ENCODE data around the gene NEU1. TPM values are rescaled to one million over a fixed set of nuclear protein-coding genes. Genes with fewer than 3 reads are reported as not detected.
"Not testable (repeated sequence)": the region's sequence is repeated elsewhere in the genome, so short reads cannot be mapped to it uniquely, and the experiment has no call there.

Gene NEU1
- total RNA-seq, 1 donor from 2014 or later = 78.1 TPM

GRCh38 chr6:31871046-31871659 is 8.5 kb upstream of the NEU1 start:
- no peak for DNase-seq

- no peak for DNase-seq
Observed at GRCh38 chr6:31870385-31870921, 7.8 kb upstream of the NEU1 start.

DNA sequence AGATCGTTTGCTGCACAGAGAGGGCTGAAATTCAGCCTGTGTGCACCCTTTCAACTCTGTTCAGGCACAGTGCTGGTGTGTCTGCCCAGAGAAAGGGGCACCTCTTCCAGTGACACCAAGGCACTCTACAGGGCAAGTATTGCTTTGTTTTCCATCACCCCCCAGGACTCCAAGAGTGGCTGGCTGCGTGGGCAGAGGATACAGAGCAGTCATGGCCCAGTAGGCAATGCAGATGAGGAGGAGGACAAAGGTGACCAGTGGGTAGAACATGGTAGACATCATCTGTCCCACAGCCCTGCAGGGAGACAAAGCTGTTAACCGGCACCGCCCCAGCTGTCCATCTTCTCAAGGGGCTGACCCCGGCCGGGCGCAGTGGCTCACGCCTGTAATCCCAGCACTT is 6.7 kb upstream of the NEU1 start:
- no peak for DNase-seq

DNA sequence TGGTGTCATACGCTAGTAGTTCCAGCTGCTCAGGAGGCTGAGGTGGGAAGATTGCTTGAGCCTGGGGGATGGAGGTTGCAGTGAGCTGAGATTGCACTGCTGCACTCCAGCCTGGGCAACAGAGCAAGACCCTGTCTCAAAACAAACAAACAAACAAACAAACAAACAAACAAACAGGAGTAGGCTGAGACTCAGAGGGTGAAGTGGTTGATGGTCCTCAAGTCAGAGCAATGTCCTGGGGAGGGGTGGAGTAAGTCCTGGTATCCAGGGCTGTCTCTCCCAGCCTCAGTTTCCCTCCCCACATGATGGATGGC is 6.0 kb upstream of the NEU1 start:
- DNase-seq = not testable (repeated sequence)

GRCh38 chr6:31865205-31866118 is 2.8 kb upstream of the NEU1 start:
- DNase-seq = no peak

- no peak for DNase-seq
Observed at GRCh38 chr6:31864818-31865204, 2.2 kb upstream of the NEU1 start.

- DNase-seq = not testable (repeated sequence)
Observed at GRCh38 chr6:31864123-31864562, 1.5 kb upstream of the NEU1 start.

GRCh38 chr6:31861919-31862343 is 690 bp downstream of the NEU1 start:
- DNase-seq = no peak

DNA sequence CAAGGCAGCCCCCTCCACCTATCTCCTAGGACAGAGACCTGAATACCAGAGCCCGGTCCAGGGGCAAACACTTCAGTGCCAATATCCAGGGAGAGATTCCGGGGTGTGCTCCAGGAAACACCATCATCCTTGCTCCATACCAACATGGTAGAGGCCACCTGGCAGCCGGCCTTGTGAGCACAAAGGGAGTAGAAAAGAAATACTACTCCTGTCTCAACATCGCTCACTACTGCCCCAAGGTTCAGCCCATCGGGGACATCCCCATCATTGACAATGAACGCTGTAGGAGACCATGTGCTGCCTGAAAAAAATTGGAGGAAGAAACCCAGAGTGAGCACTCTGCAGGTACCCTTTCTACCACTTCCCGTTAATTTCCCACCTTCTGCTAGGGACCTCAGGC is 1.5 kb downstream of the NEU1 start:
- no peak for DNase-seq

GRCh38 chr6:31860349-31860748 is 2.3 kb downstream of the NEU1 start:
- DNase-seq = no peak

DNA sequence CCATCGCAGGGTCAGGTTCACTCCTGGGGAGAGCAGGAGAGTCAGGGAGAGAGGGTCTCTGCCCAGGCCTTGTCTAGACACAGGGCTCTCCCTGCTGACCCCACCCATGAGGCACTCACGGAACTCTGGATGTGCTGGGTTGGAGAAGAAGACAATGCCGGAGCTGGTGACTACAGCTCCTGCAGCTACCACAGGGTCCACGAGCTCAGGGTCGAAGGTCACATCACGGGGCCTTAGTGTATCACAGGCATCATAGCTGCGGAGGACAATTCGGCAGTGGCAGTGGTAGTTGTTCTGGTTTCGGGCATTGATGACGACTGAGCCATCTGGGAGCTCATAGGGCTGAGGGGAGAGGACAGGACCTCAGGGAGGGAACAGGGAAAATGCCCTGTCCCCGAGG is 2.7 kb downstream of the NEU1 start:
- DNase-seq = no peak

- DNase-seq = no peak
Observed at GRCh38 chr6:31858707-31859106, 3.9 kb downstream of the NEU1 start.

DNA sequence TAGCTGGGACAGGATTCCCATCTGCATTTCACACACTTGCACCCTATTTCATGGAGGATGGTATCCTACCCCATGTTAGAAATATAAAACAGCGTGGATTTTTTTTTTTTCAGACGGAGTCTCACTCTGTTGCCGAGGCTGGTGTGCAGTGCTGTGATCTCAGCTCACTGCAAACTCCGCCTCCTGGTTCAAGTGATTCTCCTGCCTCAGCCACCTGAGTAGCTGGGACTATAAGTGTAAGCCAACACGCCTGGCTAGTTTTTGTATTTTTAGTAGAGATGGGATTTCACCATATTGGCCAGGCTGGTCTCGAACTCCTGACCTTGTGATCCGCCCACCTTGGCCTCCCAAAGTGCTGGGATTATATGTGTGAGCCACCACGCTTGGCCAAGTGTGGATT is 4.8 kb downstream of the NEU1 start:
- not testable (repeated sequence) for DNase-seq

- not testable (repeated sequence) for DNase-seq
Observed at GRCh38 chr6:31851980-31852718, 10.5 kb downstream of the NEU1 start.

- DNase-seq = no peak
Observed at GRCh38 chr6:31851485-31851832, 11.2 kb downstream of the NEU1 start.

DNA sequence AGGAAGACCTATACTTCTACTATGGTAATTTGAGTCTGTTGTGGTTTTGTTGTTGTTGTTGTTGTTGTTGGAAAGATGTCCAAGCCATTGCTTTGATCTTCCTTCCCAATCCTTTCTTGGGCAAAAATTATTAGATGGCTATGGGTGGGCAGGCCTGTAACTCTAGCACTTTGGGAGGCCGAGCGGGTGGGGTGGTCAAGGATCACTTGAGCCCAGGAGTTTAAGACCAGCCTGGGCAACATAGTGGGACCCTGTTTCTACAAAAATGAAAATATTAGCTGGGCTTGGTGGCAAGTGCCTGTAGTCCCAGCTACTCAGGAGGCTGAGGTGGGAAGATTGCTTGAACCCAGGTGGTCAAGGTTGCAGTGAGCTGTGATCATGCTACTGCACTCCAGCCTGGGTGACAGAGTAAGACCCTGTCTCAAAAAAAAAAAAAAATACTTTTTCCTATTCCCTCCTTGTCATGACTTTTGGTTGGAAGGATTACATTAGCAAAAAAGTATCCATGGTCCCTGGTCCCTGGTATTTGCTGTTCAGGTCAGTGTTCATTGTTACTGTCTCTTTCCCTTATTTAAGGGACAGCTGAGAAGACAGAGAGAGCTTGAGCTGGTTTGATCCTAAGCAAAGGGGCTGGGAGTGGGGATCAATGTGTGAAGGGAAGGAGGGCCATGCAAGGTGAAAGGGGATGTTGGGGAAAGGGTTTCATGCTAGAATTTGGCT is 11.7 kb downstream of the NEU1 start:
- DNase-seq = no peak

GRCh38 chr6:31847276-31847978 is 15.2 kb downstream of the NEU1 start:
- DNase-seq = no peak

DNA sequence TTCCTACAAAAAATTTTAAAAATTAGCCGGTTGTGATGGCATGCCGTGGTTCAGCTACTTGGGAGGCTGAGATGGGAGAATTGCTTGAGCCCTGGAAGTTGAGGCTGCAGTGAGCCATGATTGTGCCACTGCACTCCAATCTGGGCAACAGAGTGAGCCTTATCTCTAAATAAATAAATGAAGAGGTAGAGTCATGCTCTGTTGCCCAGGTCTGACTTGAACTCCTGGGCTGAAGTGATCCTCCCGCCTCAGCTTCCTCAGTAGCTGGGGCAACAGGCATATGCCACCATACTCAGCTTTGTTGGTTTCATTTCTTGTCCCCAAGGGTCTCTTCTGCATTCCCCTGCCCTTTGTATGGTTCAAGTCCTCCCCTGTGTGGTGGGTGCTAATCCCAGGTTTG is 18.1 kb downstream of the NEU1 start:
- DNase-seq = no peak

DNA sequence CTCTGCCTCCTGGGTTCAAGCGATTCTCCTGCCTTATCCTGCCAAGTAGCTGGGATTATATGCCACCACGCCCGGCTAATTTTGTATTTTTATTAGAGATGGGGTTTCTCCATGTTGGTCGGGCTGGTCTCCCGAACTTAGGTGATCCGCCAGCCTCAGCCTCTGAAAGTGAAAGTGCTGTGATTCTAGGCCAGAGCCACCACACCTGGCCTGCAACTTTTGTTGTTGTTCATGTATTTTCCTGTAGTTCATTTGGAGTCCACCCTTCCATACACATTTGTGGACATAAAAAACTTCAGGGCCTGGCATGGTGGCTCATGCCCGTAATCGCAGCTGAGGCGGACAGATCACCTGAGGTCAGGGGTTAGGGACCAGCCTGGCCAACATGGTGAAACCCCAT is 20.6 kb downstream of the NEU1 start:
- no peak for DNase-seq

DNA sequence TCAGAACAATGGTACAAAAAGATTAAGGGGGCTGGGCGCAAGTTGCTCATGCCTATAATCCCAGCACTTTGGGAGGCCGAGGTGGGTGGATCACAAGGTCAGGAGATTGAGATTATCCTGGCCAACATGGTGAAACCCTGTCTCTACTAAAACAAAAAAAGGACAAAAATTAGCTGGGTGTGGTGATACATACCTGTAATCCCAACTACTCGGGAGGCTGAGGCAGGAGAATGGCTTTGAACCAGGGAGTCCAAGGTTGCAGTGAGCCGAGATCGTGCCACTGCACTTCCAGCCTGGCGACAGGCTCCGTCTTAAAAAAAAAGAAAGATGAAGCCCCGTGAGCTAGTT is 22.9 kb downstream of the NEU1 start:
- DNase-seq = not testable (repeated sequence)

DNA sequence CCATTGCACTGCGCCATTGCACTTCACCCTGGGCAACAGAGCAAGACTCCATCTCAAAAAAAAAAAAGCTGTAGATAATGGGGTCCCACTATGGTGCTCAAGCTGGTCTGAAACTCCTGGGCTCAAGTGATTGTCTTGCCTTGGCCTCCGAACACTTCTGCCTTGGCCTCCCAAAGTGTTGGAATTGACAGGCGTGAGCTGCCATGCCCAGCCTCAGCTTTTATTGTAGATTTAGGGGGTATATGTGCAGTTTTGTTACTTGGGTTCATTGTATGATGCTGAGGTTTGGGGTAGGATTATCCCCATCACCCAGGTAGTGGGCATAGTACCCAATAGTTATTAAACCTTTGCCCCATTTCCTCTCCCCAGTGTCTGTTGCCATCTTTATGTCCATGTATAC is 23.7 kb downstream of the NEU1 start:
- no peak for DNase-seq

GRCh38 chr6:31838114-31838553 is 24.5 kb downstream of the NEU1 start:
- DNase-seq = not testable (repeated sequence)

All from dermis blood vessel endothelial cell (primary cell).